Measurements from ENCODE around the gene KCNB1. TPM values are rescaled to one million over a fixed set of nuclear protein-coding genes. Genes with fewer than 3 reads are reported as not detected.

Gene KCNB1
- total RNA-seq, 1 donor from 2014 or later = not detected

DNA sequence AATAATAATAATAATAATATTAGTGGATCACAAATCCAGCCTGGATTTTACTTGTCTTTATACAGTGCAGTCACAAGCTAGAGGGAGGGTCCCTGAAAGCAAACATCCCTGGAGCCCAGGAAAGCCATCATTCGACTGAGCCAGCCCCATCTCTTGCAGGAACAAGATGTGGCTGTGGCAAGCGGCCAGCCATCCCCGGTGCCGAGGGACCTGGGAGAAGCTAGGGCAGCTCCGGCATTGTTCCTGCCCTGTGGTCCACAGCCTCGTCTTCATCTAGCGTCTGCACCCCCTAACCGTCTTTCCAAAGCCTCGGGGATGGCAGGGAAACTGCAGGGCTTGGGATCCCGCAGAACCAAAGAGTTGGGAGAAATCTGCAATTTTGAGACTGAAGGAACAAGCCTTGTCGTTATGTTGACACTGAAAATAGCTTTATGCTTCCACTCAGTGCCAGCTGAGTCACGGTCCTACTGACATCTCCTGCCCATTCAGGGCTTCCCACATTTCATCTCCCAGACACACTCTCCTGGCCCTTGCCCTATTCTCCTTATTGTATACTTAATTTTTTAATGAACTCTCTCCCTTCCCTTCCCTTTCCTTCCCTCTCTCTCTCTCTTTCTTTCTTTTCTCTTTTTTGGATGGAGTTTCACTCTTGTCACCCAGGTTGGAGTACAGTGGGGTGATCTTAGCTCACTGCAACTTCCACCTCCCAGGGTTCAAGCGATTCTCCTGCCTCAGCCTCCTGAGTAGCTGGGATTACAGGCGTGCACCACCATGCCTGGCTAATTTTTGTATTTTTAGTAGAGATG lies 142.1 kb downstream of the KCNB1 start:
- Histone ChIP-seq H3K4me3 (ENCODE audit: low read depth, low read length) (no peak overlapping the region), H3K36me3 (ENCODE audit: control insufficient read depth, insufficient read depth, low read length) (no peaks in the 10 kb centered on the region), H3K27me3 (ENCODE audit: control insufficient read depth, insufficient read depth, low read length) (no peaks in the 10 kb centered on the region)
- no peak for DNase-seq (ENCODE audit: low read depth)
- TF ChIP-seq, protein P1, sequence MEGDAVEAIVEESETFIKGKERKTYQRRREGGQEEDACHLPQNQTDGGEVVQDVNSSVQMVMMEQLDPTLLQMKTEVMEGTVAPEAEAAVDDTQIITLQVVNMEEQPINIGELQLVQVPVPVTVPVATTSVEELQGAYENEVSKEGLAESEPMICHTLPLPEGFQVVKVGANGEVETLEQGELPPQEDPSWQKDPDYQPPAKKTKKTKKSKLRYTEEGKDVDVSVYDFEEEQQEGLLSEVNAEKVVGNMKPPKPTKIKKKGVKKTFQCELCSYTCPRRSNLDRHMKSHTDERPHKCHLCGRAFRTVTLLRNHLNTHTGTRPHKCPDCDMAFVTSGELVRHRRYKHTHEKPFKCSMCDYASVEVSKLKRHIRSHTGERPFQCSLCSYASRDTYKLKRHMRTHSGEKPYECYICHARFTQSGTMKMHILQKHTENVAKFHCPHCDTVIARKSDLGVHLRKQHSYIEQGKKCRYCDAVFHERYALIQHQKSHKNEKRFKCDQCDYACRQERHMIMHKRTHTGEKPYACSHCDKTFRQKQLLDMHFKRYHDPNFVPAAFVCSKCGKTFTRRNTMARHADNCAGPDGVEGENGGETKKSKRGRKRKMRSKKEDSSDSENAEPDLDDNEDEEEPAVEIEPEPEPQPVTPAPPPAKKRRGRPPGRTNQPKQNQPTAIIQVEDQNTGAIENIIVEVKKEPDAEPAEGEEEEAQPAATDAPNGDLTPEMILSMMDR (IDR thresholded peaks at IDR 0.05; ENCODE audit: insufficient read depth, low read length, severe bottlenecking) = no peak
- no peak for FAIRE-seq

DNA sequence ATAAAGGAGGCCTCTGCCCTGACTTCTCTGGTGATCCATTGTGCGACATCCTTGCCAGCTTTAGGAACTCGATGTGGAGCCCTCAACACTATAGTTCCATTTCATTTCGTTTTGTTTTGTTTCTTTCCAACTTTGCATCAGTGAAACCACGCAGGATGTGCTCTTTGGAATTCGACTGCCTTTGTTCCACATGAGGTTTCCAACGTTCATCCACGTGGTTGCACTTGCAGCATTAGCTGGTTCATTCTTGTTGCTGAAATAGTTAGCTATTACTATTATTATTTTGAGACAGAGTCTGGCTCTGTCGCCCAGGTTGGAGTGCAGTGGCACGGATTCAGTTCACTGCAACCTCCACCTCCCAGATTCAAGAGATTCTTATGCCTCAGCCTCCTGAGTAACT lies 143.3 kb downstream of the KCNB1 start:
- Histone ChIP-seq H3K27me3 (ENCODE audit: control insufficient read depth, insufficient read depth, low read length) (no peaks in the 10 kb centered on the region), H3K4me3 (ENCODE audit: low read depth, low read length) (no peak overlapping the region), H3K36me3 (ENCODE audit: control insufficient read depth, insufficient read depth, low read length) (no peaks in the 10 kb centered on the region)
- FAIRE-seq (no peak), DNase-seq (ENCODE audit: low read depth) (no peak)
- TF ChIP-seq, protein P1 (IDR thresholded peaks at IDR 0.05; ENCODE audit: insufficient read depth, low read length, severe bottlenecking) = no peak

DNA sequence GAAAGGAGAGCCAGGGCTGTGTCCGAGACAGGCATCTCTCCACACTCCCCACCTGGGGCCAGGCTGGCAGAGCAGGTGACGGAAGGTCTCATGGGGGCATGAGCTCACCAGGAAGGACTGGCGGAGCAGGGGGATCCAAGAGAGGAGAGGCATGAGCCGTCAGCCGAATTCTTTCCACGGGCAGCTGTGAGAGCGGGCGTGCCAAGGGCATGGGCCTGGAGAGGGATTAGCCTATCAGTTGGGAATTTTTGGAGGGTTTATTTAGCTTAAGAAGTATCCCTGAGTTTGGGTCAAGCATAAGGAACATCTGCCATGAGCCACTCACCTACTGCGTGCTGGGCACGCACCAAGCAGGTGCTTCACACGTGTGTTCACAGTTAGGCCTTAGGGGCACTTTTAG lies 144.4 kb downstream of the KCNB1 start:
- DNase-seq (ENCODE audit: low read depth) = no peak
- Histone ChIP-seq H3K27me3 (ENCODE audit: control insufficient read depth, insufficient read depth, low read length) (no peaks in the 10 kb centered on the region), H3K4me3 (ENCODE audit: low read depth, low read length) (no peak overlapping the region), H3K36me3 (ENCODE audit: control insufficient read depth, insufficient read depth, low read length) (no peaks in the 10 kb centered on the region)
- FAIRE-seq = no peak
- TF ChIP-seq, protein P1 (IDR thresholded peaks at IDR 0.05; ENCODE audit: insufficient read depth, low read length, severe bottlenecking) = no peak

DNA sequence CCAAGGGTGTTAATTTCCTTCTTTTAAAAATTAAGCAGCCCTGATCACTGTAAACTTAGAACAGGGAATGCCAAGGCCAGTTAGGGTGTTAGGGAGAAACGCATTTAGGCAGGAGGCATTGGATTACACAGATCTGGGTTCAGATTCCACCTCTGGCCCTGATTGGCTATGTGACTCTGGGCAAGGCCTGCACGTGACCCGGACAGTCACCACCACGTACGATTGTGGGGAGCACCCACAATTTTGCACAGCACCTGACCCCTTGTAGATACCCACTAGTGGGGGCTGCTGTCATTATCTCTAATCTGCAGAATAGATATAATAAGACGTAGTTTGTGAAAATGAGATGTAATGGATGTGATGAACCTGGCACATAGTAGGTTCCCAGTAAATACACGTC lies 145.1 kb downstream of the KCNB1 start:
- TF ChIP-seq, protein P1 (IDR thresholded peaks at IDR 0.05; ENCODE audit: insufficient read depth, low read length, severe bottlenecking) = no peak
- Histone ChIP-seq H3K36me3 (ENCODE audit: control insufficient read depth, insufficient read depth, low read length) (no peaks in the 10 kb centered on the region), H3K4me3 (ENCODE audit: low read depth, low read length) (no peak overlapping the region), H3K27me3 (ENCODE audit: control insufficient read depth, insufficient read depth, low read length) (no peaks in the 10 kb centered on the region)
- DNase-seq (ENCODE audit: low read depth) (no peak), FAIRE-seq (no peak)

DNA sequence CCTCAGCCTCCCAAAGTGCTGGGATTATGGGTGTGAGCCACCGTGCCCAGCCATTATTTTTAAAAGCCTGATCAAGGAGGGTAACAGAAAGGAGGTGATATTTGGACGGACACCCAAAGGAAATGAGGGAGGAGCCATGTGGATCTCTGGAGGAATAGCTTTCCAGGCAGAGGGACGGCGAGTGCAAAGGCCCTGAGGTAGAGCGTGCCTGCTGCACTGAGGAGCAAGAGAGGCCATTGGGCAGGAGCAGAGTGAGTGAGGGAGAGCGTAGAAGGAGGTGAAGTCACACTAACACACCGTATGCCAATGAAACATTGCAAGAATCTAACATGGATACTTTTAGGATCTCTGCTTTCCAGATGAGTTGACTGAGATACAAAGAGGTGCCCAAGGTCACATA lies 145.7 kb downstream of the KCNB1 start:
- TF ChIP-seq, protein P1 (IDR thresholded peaks at IDR 0.05; ENCODE audit: insufficient read depth, low read length, severe bottlenecking) = no peak
- H3K36me3 ChIP-seq (ENCODE audit: control insufficient read depth, insufficient read depth, low read length) = no peaks in the 10 kb centered on the region
- DNase-seq (ENCODE audit: low read depth) (no peak), FAIRE-seq (no peak)
- H3K4me3 ChIP-seq (ENCODE audit: low read depth, low read length) = no peak overlapping the region
- H3K27me3 ChIP-seq (ENCODE audit: control insufficient read depth, insufficient read depth, low read length) = no peaks in the 10 kb centered on the region

DNA sequence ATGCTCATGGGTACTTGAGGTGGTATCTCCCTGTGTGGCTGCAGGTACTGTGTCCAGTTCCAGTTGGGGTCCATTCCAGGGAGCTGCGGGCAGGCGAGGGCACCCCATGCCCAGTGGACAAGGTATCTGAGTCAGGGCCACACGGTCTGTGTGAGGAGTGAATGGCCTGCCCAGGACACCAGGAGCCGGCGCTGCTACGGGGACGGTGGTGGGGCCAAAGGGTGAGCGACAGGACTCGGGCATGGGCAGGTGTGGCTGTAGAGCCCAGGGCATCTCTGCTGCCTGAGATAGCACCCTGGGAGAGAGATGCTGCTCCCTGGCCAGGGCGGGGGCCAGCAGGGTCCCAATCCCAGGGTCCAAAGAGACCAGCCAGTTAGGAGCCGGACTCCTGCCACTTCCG lies 147.0 kb downstream of the KCNB1 start:
- DNase-seq (ENCODE audit: low read depth) (no peak), FAIRE-seq (no peak)
- H3K27me3 ChIP-seq (ENCODE audit: control insufficient read depth, insufficient read depth, low read length) = no peaks in the 10 kb centered on the region
- H3K36me3 ChIP-seq (ENCODE audit: control insufficient read depth, insufficient read depth, low read length) = no peaks in the 10 kb centered on the region
- TF ChIP-seq, protein P1 (IDR thresholded peaks at IDR 0.05; ENCODE audit: insufficient read depth, low read length, severe bottlenecking) = no peak
- no peak overlapping the region for H3K4me3 ChIP-seq (ENCODE audit: low read depth, low read length)

All from bronchial epithelial cell (primary cell).